HepG2 (cell line): Measurements from ENCODE around the gene SKI. TPM values are rescaled to one million over a fixed set of nuclear protein-coding genes. Genes with fewer than 3 reads are reported as not detected.

ENCODE experiments used
- ATAC-seq: fragments of 200-7000 bp; cut with Tn5 transposase; 3 replicates; pipeline ENCODE4 v1.9.1; 2020; ENCODE audit warnings: mild to moderate bottlenecking, moderate library complexity
- BruUV-seq: library from RNA; stranded (reverse); fragments of 400-500 nt; replicated peaks from 2 replicates; lab custom pipeline; 2021; lab: Mats Ljungman, UMichigan
- CTCF ChIA-PET: fragments of 300-600 bp; formaldehyde crosslinking; extraction: SDS; loops from one replicate; lab custom pipeline; 2021; ENCODE audit warnings: low total read pairs, inconsistent platforms, low intra/inter-chr PET ratio; lab: Yijun Ruan, JAX
- POLR2A ChIA-PET: fragments of 350-600 bp; sonication (Branson Sonifier 250); formaldehyde crosslinking; loops from one replicate; lab custom pipeline; 2020; ENCODE audit warnings: antibody characterized with exemption, inconsistent platforms; lab: Yijun Ruan, JAX
- DNase-seq: peaks from one replicate; pipeline ENCODE4 v3.0.0-alpha.2; 2015; ENCODE audit warnings: low spot score
- FAIRE-seq: peaks from 3 replicates; lab custom pipeline; 2011; peaks lifted over from hg19 to GRCh38; lab: Jason Lieb, UNC
- H2AFZ ChIP-seq: one replicate; pipeline ENCODE4 v1.6.1; 2011; ENCODE audit warnings: low read length, inconsistent platforms
- H3K27ac ChIP-seq: fragments of 300-600 bp; 3 replicates; pipeline ENCODE4 v1.8.0; 2011; ENCODE audit warnings: mixed run types, mild to moderate bottlenecking, mixed read lengths, low read length, inconsistent platforms; ENCODE audit not compliant: insufficient read depth; ENCODE audit errors: extremely low read length
- H3K27me3 ChIP-seq, 2 experiments: fragments of 200-600 bp in 1 of 2; 2 replicates in 1 of 2; 3 replicates in 1 of 2; pipeline versions ENCODE4 v1.6.0 to v1.8.0; 2011; ENCODE audit warnings: low read length in 2 of 2, mild to moderate bottlenecking in 2 of 2, moderate library complexity in 2 of 2, inconsistent platforms in 1 of 2; ENCODE audit not compliant: insufficient read depth in 2 of 2, control insufficient read depth in 1 of 2
- H3K36me3 ChIP-seq, 2 experiments: fragments of 200-600 bp in 1 of 2; replicated peaks in 1 of 2; 2 replicates in 1 of 2; 3 replicates in 1 of 2; pipeline versions ENCODE4 v1.5.1 to v1.8.0; 2011; ENCODE audit warnings: low read length in 2 of 2, inconsistent platforms in 1 of 2; ENCODE audit not compliant: insufficient read depth in 2 of 2, control insufficient read depth in 1 of 2
- H3K4me1 ChIP-seq: 2 replicates; pipeline ENCODE4 v1.5.1; 2012; ENCODE audit warnings: low read length, inconsistent platforms; ENCODE audit not compliant: insufficient read depth
- H3K4me2 ChIP-seq: 2 replicates; pipeline ENCODE4 v1.6.0; 2011; ENCODE audit warnings: low read depth, low read length, inconsistent platforms
- H3K4me3 ChIP-seq, 3 experiments: fragments of 200-600 bp in 1 of 3; sonication (generic), shearing (Covaris generic) in 1 of 3; replicated peaks in 1 of 3; 2 replicates each; pipeline ENCODE4 v1.5.1; 2011 to 2016; ENCODE audit warnings: low read length in 3 of 3, inconsistent platforms in 2 of 3, low read depth in 2 of 3, mild to moderate bottlenecking in 2 of 3, control low read depth in 1 of 3, mixed read lengths in 1 of 3; ENCODE audit not compliant: insufficient read depth in 1 of 3
- H3K79me2 ChIP-seq: one replicate; pipeline ENCODE4 v1.6.1; 2011; ENCODE audit warnings: low read length, inconsistent platforms; ENCODE audit not compliant: insufficient read depth
- H3K9ac ChIP-seq: 2 replicates; pipeline ENCODE4 v1.6.0; 2011; ENCODE audit warnings: mild to moderate bottlenecking, low read depth, low read length, inconsistent platforms; ENCODE audit not compliant: insufficient read depth
- H3K9me3 ChIP-seq: 2 replicates; pipeline ENCODE4 v1.5.1; 2012; ENCODE audit warnings: mild to moderate bottlenecking, low read length
- H4K20me1 ChIP-seq: 2 replicates; pipeline ENCODE4 v1.6.0; 2011; ENCODE audit warnings: inconsistent platforms, mild to moderate bottlenecking, low read length, moderate library complexity; ENCODE audit not compliant: insufficient read depth
- CC2D1A ChIP-seq: sonication (generic); formaldehyde crosslinking; IDR thresholded peaks from 2 replicates; pipeline ENCODE4 v1.8.1; 2023; ENCODE audit warnings: mild to moderate bottlenecking, missing genetic modification reagents
- CSRNP1 ChIP-seq: sonication (generic); formaldehyde crosslinking; IDR thresholded peaks from 2 replicates; pipeline ENCODE4 v1.8.1; 2023; ENCODE audit warnings: mild to moderate bottlenecking, missing genetic modification reagents
- ELF4 ChIP-seq: sonication (generic); formaldehyde crosslinking; IDR thresholded peaks from 2 replicates; pipeline ENCODE4 v1.5.0; 2020; ENCODE audit warnings: missing genetic modification reagents, mild to moderate bottlenecking, moderate library complexity, borderline replicate concordance
- FOXP4 ChIP-seq: sonication (generic); formaldehyde crosslinking; IDR thresholded peaks from 2 replicates; pipeline ENCODE4 v1.4.0; 2020; ENCODE audit warnings: missing genetic modification reagents
- LBX2 ChIP-seq: sonication (generic); formaldehyde crosslinking; IDR thresholded peaks from 2 replicates; pipeline ENCODE4 v1.5.0; 2020; ENCODE audit warnings: missing genetic modification reagents, mild to moderate bottlenecking, borderline replicate concordance
- SP1 ChIP-seq, 2 experiments: fragments of 450-650 bp in 1 of 2; sonication (generic) in 1 of 2; formaldehyde crosslinking in 1 of 2; IDR thresholded peaks; 2 replicates each; pipeline versions ENCODE4 v1.4.0 to v1.6.1; 2016 to 2020; ENCODE audit warnings: missing genetic modification reagents in 1 of 2
- STAG1 ChIP-seq: sonication (generic); formaldehyde crosslinking; IDR thresholded peaks from 2 replicates; pipeline ENCODE4 v1.4.0; 2020; ENCODE audit warnings: missing genetic modification reagents
- ZNF281 ChIP-seq: sonication (generic); formaldehyde crosslinking; IDR thresholded peaks from 2 replicates; pipeline ENCODE4 v1.4.0; 2020; ENCODE audit warnings: missing genetic modification reagents, borderline replicate concordance
- ZNF646 ChIP-seq: sonication (generic); formaldehyde crosslinking; IDR thresholded peaks from 2 replicates; pipeline ENCODE4 v1.9.0; 2021; ENCODE audit warnings: mild to moderate bottlenecking, missing genetic modification reagents
- WGBS: methylation state at CpG from one replicate; pipeline ENCODE4 v1.1.6; 2017; ENCODE audit warnings: low lambda C conversion rate; 5-methylcytosine and 5-hydroxymethylcytosine counted together
- in situ Hi-C: cut with HindIII; loops from 2 replicates; pipeline ENCODE4 v1.10.0; 2017; ENCODE audit warnings: low pct_unique_long_range_greater_than_20kb; ENCODE audit not compliant: extremely low pct_ligation_motif_present
- intact Hi-C: fragments of 100-400 bp; cut with micrococcal nuclease; formaldehyde crosslinking; loops from one replicate; pipeline ENCODE4 v1.10.0; 2022; ENCODE audit not compliant: unreplicated experiment
- polyA plus RNA-seq, 8 experiments: library from polyadenylated mRNA; depleted of rRNA in 3 of 8; stranded (reverse) in 7 of 8; unstranded in 1 of 8; fragments of >200 nt; fragmentation: Illumina TruSeq in 4 of 8; extraction: Trizol in 4 of 8; gene quantifications; 2 replicates each; pipeline versions ENCODE4 v1.2.1 to v1.2.3, GENCODE V29; 2011 to 2016; ENCODE audit warnings: low read depth in 4 of 8, missing spikeins in 1 of 8, mixed read lengths in 1 of 8; ENCODE audit not compliant: insufficient read depth in 1 of 8
- total RNA-seq, 5 experiments: library from RNA; depleted of rRNA; stranded (reverse); fragments of >200 nt; fragmentation: Illumina TruSeq; extraction: Trizol; gene quantifications; 2 replicates each; pipeline ENCODE4 v1.2.3, GENCODE V29; 2016; ENCODE audit warnings: low read depth in 1 of 5

Gene SKI
- total and polyA plus RNA-seq, 2 of the 13 experiments (the other 11 are each of a cell fraction or from before 2014, with no cell fraction given) = 4.7 to 6.9 TPM

GRCh38 chr1:2288311-2288710 is 60.2 kb downstream of the SKI start:
- Histone ChIP-seq H3K4me3 (no peak overlapping the region), H3K79me2 (peaks cover 65% of the 10 kb centered on the region), H3K27ac (no peak overlapping the region), H3K27me3 (no peaks in the 10 kb centered on the region), H4K20me1 (peaks cover 25% of the 10 kb centered on the region; the same call in 1 of the 2 replicates), H3K9me3 (no peaks in the 10 kb centered on the region), H3K4me2 (no peak overlapping the region), H3K9ac (no peak overlapping the region), H3K4me1 (peaks cover 19% of the 10 kb centered on the region), H2AFZ (no peak overlapping the region), H3K36me3 (peaks cover 0 to 11% of the 10 kb centered on the region in 2 experiments; a peak in 1 of 5 replicates)
- CTCF ChIA-PET = no interaction called here
- intact Hi-C loops = no loop called here
- no peak for FAIRE-seq
- in situ Hi-C loops = no loop called here
- POLR2A ChIA-PET = no interaction called here
- BruUV-seq = no TSS peak
- no peak for ATAC-seq
- no peak for DNase-seq
- 95% methylated on average over 9 of the region's 10 CpGs for WGBS
- no peak for TF ChIP-seq ELF4
- TF ChIP-seq CSRNP1 (CRISPR knock-in tag) = no peak
- TF ChIP-seq LBX2 (CRISPR knock-in tag) = no peak
- TF ChIP-seq ZNF281 = no peak
- TF ChIP-seq CC2D1A (CRISPR knock-in tag) = no peak
- TF ChIP-seq FOXP4 = no peak
- TF ChIP-seq ZNF646 (CRISPR knock-in tag) = no peak
- no peak for TF ChIP-seq STAG1 (CRISPR knock-in tag)
- TF ChIP-seq SP1 (IDR thresholded peaks at IDR 0.05) = no peak
- no peak for TF ChIP-seq SP1 (CRISPR knock-in tag; IDR thresholded peaks at IDR 0.05)
